Adrenal gland (tissue), 5 donors: Measurements from ENCODE around the gene BCL6.

Source experiments
- CTCF ChIP-seq, 6 experiments: fragments of 450-650 bp in 4 of 6; fragments of 200-600 bp in 2 of 6; sonication (generic) in 1 of 6; IDR thresholded peaks; 1 replicate in 5 of 6; 2 replicates in 1 of 6; pipeline versions ENCODE4 v1.5.1 to v1.8.0; 2016 to 2021; ENCODE audit warnings: antibody characterized with exemption in 6 of 6, mild to moderate bottlenecking in 2 of 6, moderate library complexity in 1 of 6
- POLR2A ChIP-seq, 2 donors: fragments of 450-650 bp; IDR thresholded peaks; one replicate each; pipeline ENCODE4 v1.6.1; 2017; ENCODE audit warnings: antibody characterized with exemption in 2 of 2, mild to moderate bottlenecking in 2 of 2, moderate library complexity in 1 of 2
- donor health status: DM: no; HTN: no; CAD: no.

GRCh38 chr3:187679638-187680396 lies 65.5 kb downstream of the BCL6 start:
- peak; percentile 87 to 98 (median 94) for TF ChIP-seq CTCF (IDR thresholded peaks at IDR 0.05)
- no peak for TF ChIP-seq POLR2A (IDR thresholded peaks at IDR 0.05)
